Brain microvascular endothelial cell (primary cell): ENCODE results near the gene CASP3.
"Not testable (repeated sequence)": the region's sequence is repeated elsewhere in the genome, so short reads cannot be mapped to it uniquely, and the experiment has no call there.

ENCODE experiments used
- DNase-seq: peaks from one replicate; pipeline ENCODE4 v3.0.0-alpha.2; 2020
- H3K27ac ChIP-seq: fragments of 250-450 bp; sonication (Bioruptor Pico); 2 replicates; pipeline ENCODE4 v1.5.1; 2020; ENCODE audit warnings: mild to moderate bottlenecking, moderate library complexity
- H3K27me3 ChIP-seq: fragments of 250-450 bp; sonication (Bioruptor Pico); replicated peaks from 2 replicates; pipeline ENCODE4 v1.5.1; 2020; ENCODE audit warnings: mild to moderate bottlenecking
- H3K36me3 ChIP-seq: fragments of 250-450 bp; sonication (Bioruptor Pico); replicated peaks from 2 replicates; pipeline ENCODE4 v1.5.1; 2020; ENCODE audit warnings: mild to moderate bottlenecking
- H3K4me3 ChIP-seq: 2 replicates; pipeline ENCODE4 v1.5.1; 2011; ENCODE audit warnings: low read depth, mild to moderate bottlenecking, control low read depth, low read length, moderate library complexity
- in situ Hi-C: cut with HindIII; loops from 2 replicates; pipeline ENCODE4 v1.10.0; 2017; ENCODE audit warnings: low sequenced_read_pairs, low pct_ligation_motif_present
- TF ChIP-seq, protein P1 (sequence below): IDR thresholded peaks from 2 replicates; pipeline ENCODE4 v1.5.1; 2011; ENCODE audit warnings: low read depth, mild to moderate bottlenecking, moderate library complexity, low read length, control low read depth, inconsistent platforms; ENCODE audit errors: missing control alignments

CASP3 gene

GRCh38 chr4:184621518-184621917 is 27.7 kb downstream of the CASP3 start:
- Histone ChIP-seq H3K4me3 (no peak overlapping the region), H3K36me3 (no peaks in the 10 kb centered on the region), H3K27me3 (no peaks in the 10 kb centered on the region), H3K27ac (no peak overlapping the region)
- DNase-seq = no peak
- TF ChIP-seq, protein P1, sequence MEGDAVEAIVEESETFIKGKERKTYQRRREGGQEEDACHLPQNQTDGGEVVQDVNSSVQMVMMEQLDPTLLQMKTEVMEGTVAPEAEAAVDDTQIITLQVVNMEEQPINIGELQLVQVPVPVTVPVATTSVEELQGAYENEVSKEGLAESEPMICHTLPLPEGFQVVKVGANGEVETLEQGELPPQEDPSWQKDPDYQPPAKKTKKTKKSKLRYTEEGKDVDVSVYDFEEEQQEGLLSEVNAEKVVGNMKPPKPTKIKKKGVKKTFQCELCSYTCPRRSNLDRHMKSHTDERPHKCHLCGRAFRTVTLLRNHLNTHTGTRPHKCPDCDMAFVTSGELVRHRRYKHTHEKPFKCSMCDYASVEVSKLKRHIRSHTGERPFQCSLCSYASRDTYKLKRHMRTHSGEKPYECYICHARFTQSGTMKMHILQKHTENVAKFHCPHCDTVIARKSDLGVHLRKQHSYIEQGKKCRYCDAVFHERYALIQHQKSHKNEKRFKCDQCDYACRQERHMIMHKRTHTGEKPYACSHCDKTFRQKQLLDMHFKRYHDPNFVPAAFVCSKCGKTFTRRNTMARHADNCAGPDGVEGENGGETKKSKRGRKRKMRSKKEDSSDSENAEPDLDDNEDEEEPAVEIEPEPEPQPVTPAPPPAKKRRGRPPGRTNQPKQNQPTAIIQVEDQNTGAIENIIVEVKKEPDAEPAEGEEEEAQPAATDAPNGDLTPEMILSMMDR = no peak
- in situ Hi-C loops = no loop called here

- in situ Hi-C loops = no loop called here
- Histone ChIP-seq H3K27me3 (no peaks in the 10 kb centered on the region), H3K27ac (no peak overlapping the region), H3K4me3 (no peak overlapping the region), H3K36me3 (no peaks in the 10 kb centered on the region)
- DNase-seq = no peak
- TF ChIP-seq, protein P1 = no peak
These were observed 28.9 kb downstream of the CASP3 start for GRCh38 chr4:184620212-184620867.

GRCh38 chr4:184617600-184618196 is 31.5 kb downstream of the CASP3 start:
- H3K27me3 ChIP-seq = no peaks in the 10 kb centered on the region
- no peak overlapping the region for H3K27ac ChIP-seq
- in situ Hi-C loops = no loop called here
- TF ChIP-seq, protein P1 = no peak
- H3K36me3 ChIP-seq = no peaks in the 10 kb centered on the region
- H3K4me3 ChIP-seq = no peak overlapping the region
- no peak for DNase-seq

GRCh38 chr4:184616633-184617551 is 32.4 kb downstream of the CASP3 start:
- TF ChIP-seq, protein P1 = no peak
- no peaks in the 10 kb centered on the region for H3K36me3 ChIP-seq
- H3K4me3 ChIP-seq = no peak overlapping the region
- in situ Hi-C loops = no loop called here
- no peaks in the 10 kb centered on the region for H3K27me3 ChIP-seq
- H3K27ac ChIP-seq = no peak overlapping the region
- DNase-seq = no peak

DNA sequence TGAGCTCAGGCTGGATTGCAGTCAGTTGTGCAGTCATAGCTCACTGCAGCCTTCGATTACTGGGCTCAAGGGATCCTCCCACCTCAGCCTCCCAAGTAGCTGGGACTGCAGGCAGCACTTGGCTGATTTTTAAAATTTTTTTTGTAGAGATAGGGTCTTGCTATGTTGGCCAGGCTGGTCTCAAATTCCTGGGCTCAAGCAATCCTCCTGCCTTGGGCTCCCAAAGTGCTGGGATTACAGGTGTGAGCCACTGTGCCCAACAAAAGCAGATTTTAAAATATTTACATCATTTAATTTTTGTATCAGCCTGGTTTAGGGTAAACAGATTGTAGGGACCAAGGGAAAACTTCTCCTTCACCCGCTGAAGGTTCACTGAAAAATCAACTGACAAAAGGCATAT is 33.1 kb downstream of the CASP3 start:
- DNase-seq, in situ Hi-C loops, H3K36me3 ChIP-seq, H3K27ac ChIP-seq, H3K4me3 ChIP-seq, H3K27me3 ChIP-seq: not testable (repeated sequence)

DNA sequence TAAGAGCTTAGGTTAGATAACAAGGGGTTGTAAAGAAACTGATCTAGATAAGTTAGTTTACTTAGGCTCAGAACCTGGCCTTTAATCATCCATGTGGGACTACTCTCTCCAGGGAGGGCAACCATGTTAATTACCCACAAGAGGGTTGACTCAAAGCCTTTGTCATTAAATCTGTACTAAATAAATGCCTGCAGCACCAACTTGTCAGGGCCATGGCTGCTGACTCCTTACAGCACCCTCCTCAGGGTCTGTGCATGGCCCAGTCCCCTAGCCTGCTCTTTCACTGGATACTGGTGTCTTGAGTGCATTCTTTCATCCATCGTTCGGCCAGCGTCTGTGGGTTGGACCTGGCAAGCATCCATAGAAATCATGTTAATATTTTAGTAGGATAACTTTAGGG is 34.7 kb downstream of the CASP3 start:
- H3K27me3 ChIP-seq = no peaks in the 10 kb centered on the region
- in situ Hi-C loops = no loop called here
- TF ChIP-seq, protein P1 = no peak

More for the DNA sequence above, 34.7 kb downstream of the CASP3 start:
- no peak for DNase-seq
- H3K27ac ChIP-seq = no peak overlapping the region
- H3K36me3 ChIP-seq = no peaks in the 10 kb centered on the region
- no peak overlapping the region for H3K4me3 ChIP-seq
